ENCODE data around the gene QSER1.

- no peak for TF ChIP-seq CTCF (conservative IDR thresholded peaks at IDR 0.05 in 1 of 2, IDR thresholded peaks at IDR 0.05 in 1 of 2; ENCODE audit: low read depth in 1 of 2, low read length in 2 of 2)
- TF ChIP-seq EZH2 (IDR thresholded peaks at IDR 0.05; ENCODE audit: low read length, missing control alignments) = no peak
Measured at GRCh38 chr11:32852207-32852606, 40.4 kb upstream of the QSER1 start.
